ENCODE measurements around the gene TANC1. TPM values are rescaled to one million over a fixed set of nuclear protein-coding genes. Genes with fewer than 3 reads are reported as not detected.

Gene TANC1
- polyA plus RNA-seq, 1 donor from 2014 or later: 0.37 TPM

DNA sequence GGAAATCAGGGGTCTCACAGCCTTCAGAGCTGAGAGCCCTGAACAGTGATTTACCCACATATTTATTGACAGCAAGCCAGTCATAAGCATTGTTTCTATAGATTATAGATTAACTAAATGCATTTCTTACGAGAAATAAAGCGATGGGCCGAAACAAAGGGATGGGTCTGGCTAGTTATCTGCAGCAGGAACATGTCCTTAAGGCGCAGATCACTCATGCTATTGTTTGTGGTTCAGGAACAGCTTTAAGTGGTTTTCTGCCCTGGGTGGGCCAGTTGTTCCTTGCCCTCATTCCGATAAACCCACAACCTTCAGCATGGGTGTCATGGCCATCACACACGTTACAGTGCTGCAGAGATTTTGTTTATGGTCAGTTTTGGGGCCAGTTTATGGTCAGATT is 36.4 kb downstream of the TANC1 start:
- Histone ChIP-seq H2AFZ (ENCODE audit: low read depth, low read length) (no peak overlapping the region), H3K9ac (ENCODE audit: low read length) (no peak overlapping the region), H4K20me1 (ENCODE audit: insufficient read depth) (no peaks in the 10 kb centered on the region), H3K27ac (ENCODE audit: low read length) (no peak overlapping the region), H3K4me3 (ENCODE audit: low read length) (no peak overlapping the region), H3K27me3 (ENCODE audit: insufficient read depth, low read depth, low read length) (no peaks in the 10 kb centered on the region), H3K36me3 (ENCODE audit: insufficient read depth, low read length) (no peaks in the 10 kb centered on the region), H3K9me2 (ENCODE audit: insufficient read depth, low read length) (no peaks in the 10 kb centered on the region), H3K79me2 (replicated peaks; ENCODE audit: insufficient read depth, low read length) (no peaks in the 10 kb centered on the region), H3F3A (ENCODE audit: insufficient read depth, low read length, poor library complexity, severe bottlenecking) (no peaks in the 10 kb centered on the region), H3K9me3 (ENCODE audit: low read length) (no peaks in the 10 kb centered on the region), H3K4me2 (ENCODE audit: low read length) (no peak overlapping the region)
- TF ChIP-seq, protein P1, sequence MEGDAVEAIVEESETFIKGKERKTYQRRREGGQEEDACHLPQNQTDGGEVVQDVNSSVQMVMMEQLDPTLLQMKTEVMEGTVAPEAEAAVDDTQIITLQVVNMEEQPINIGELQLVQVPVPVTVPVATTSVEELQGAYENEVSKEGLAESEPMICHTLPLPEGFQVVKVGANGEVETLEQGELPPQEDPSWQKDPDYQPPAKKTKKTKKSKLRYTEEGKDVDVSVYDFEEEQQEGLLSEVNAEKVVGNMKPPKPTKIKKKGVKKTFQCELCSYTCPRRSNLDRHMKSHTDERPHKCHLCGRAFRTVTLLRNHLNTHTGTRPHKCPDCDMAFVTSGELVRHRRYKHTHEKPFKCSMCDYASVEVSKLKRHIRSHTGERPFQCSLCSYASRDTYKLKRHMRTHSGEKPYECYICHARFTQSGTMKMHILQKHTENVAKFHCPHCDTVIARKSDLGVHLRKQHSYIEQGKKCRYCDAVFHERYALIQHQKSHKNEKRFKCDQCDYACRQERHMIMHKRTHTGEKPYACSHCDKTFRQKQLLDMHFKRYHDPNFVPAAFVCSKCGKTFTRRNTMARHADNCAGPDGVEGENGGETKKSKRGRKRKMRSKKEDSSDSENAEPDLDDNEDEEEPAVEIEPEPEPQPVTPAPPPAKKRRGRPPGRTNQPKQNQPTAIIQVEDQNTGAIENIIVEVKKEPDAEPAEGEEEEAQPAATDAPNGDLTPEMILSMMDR (IDR thresholded peaks at IDR 0.05; ENCODE audit: poor library complexity, severe bottlenecking): no peak
- TF ChIP-seq EZH2 (IDR thresholded peaks at IDR 0.05; ENCODE audit: borderline replicate concordance, insufficient read depth, low read length, poor library complexity, severe bottlenecking): no peak

DNA sequence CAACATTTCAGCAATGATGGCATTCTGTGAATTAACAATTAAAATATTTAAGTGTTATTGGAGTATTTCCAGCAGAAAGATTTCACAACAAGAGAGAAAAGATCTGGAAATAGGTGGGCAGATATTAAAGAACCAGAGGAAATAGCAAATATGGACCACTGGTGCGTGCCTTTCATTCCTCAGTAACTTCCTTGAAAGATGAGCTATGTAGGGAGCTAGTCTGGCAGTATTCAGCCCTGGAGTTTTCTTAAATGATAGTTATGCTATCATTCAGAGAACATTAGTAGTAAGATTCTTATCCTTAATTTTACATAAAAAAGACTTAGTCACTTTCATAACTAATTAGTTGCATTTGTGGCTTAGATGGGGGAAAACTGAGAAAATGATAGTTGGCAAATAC is 41.5 kb downstream of the TANC1 start:
- Histone ChIP-seq H3K27ac (ENCODE audit: low read length) (no peak overlapping the region), H3K4me3 (ENCODE audit: low read length) (no peak overlapping the region), H3K4me2 (ENCODE audit: low read length) (no peak overlapping the region), H2AFZ (ENCODE audit: low read depth, low read length) (no peak overlapping the region), H3K79me2 (replicated peaks; ENCODE audit: insufficient read depth, low read length) (no peaks in the 10 kb centered on the region), H3K9me2 (ENCODE audit: insufficient read depth, low read length) (no peaks in the 10 kb centered on the region), H3K36me3 (ENCODE audit: insufficient read depth, low read length) (no peaks in the 10 kb centered on the region), H3K9ac (ENCODE audit: low read length) (no peak overlapping the region), H4K20me1 (ENCODE audit: insufficient read depth) (no peaks in the 10 kb centered on the region), H3K9me3 (ENCODE audit: low read length) (no peaks in the 10 kb centered on the region), H3K27me3 (ENCODE audit: insufficient read depth, low read depth, low read length) (no peaks in the 10 kb centered on the region), H3F3A (ENCODE audit: insufficient read depth, low read length, poor library complexity, severe bottlenecking) (no peaks in the 10 kb centered on the region)
- TF ChIP-seq EP300 (conservative IDR thresholded peaks at IDR 0.05; ENCODE audit: poor library complexity, severe bottlenecking) (no peak), EZH2 (IDR thresholded peaks at IDR 0.05; ENCODE audit: borderline replicate concordance, insufficient read depth, low read length, poor library complexity, severe bottlenecking) (no peak), MXI1 (conservative IDR thresholded peaks at IDR 0.05; ENCODE audit: poor library complexity, severe bottlenecking) (no peak), POLR2AphosphoS5 (IDR thresholded peaks at IDR 0.05) (no peak), SMC3 (conservative IDR thresholded peaks at IDR 0.05; ENCODE audit: poor library complexity) (no peak), TAF1 (IDR thresholded peaks at IDR 0.05; ENCODE audit: low read depth) (no peak), RAD21 (conservative IDR thresholded peaks at IDR 0.05) (no peak)
- TF ChIP-seq, protein P1 (IDR thresholded peaks at IDR 0.05; ENCODE audit: poor library complexity, severe bottlenecking): no peak
- TF ChIP-seq, protein P2, sequence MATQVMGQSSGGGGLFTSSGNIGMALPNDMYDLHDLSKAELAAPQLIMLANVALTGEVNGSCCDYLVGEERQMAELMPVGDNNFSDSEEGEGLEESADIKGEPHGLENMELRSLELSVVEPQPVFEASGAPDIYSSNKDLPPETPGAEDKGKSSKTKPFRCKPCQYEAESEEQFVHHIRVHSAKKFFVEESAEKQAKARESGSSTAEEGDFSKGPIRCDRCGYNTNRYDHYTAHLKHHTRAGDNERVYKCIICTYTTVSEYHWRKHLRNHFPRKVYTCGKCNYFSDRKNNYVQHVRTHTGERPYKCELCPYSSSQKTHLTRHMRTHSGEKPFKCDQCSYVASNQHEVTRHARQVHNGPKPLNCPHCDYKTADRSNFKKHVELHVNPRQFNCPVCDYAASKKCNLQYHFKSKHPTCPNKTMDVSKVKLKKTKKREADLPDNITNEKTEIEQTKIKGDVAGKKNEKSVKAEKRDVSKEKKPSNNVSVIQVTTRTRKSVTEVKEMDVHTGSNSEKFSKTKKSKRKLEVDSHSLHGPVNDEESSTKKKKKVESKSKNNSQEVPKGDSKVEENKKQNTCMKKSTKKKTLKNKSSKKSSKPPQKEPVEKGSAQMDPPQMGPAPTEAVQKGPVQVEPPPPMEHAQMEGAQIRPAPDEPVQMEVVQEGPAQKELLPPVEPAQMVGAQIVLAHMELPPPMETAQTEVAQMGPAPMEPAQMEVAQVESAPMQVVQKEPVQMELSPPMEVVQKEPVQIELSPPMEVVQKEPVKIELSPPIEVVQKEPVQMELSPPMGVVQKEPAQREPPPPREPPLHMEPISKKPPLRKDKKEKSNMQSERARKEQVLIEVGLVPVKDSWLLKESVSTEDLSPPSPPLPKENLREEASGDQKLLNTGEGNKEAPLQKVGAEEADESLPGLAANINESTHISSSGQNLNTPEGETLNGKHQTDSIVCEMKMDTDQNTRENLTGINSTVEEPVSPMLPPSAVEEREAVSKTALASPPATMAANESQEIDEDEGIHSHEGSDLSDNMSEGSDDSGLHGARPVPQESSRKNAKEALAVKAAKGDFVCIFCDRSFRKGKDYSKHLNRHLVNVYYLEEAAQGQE (IDR thresholded peaks at IDR 0.05; ENCODE audit: borderline replicate concordance): no peak

All from neural cell (in vitro differentiated cells).